ENCODE data around the gene PBRM1. TPM values are rescaled to one million over a fixed set of nuclear protein-coding genes. Genes with fewer than 3 reads are reported as not detected.
A peak's percentile ranks its signal among the peaks of the same experiment; 100 is the strongest.
"Not testable (repeated sequence)": the region's sequence is repeated elsewhere in the genome, so short reads cannot be mapped to it uniquely, and the experiment has no call there.

Gene PBRM1
- total RNA-seq, 6 experiments from 2014 or later, result 17.1 to 36.4 (median 27.2) TPM

GRCh38 chr3:52529376-52530333 is 156.1 kb downstream of the PBRM1 start:
- no peak overlapping the region for H3K4me3 ChIP-seq
- ATAC-seq, result peak in 1 of 4 donors; percentile 4
- H3K4me1 ChIP-seq, result no peaks in the 10 kb centered on the region
- H3K36me3 ChIP-seq, result no peaks in the 10 kb centered on the region
- no peak overlapping the region for H3K27ac ChIP-seq
- DNase-seq, result peak in 2 of 3 donors; percentile 23 to 49
- intact Hi-C loops (cut with DNase I), result no loop called here
- H3K9me3 ChIP-seq, result no peaks in the 10 kb centered on the region
- no peaks in the 10 kb centered on the region for H3K27me3 ChIP-seq
- TF ChIP-seq POLR2A (IDR thresholded peaks at IDR 0.05) (no peak), CTCF (IDR thresholded peaks at IDR 0.05) (no peak)
- WGBS (ENCODE audit: insufficient coverage, low coverage, low lambda C conversion rate, missing lambda C conversion rate), result 95% methylated on average over 3 of the region's 12 CpGs

GRCh38 chr3:52528586-52529375 is 156.9 kb downstream of the PBRM1 start:
- DNase-seq (peak in 2 of 3 donors; percentile 16 to 47), ATAC-seq (no peak)
- no peak overlapping the region for H3K4me3 ChIP-seq
- H3K27me3 ChIP-seq, result no peaks in the 10 kb centered on the region
- H3K27ac ChIP-seq, result no peak overlapping the region
- no peaks in the 10 kb centered on the region for H3K4me1 ChIP-seq
- H3K36me3 ChIP-seq, result no peaks in the 10 kb centered on the region
- intact Hi-C loops (cut with DNase I), result no loop called here
- no peaks in the 10 kb centered on the region for H3K9me3 ChIP-seq
- 94% methylated on average over 7 of the region's 25 CpGs for WGBS (ENCODE audit: insufficient coverage, low coverage, low lambda C conversion rate, missing lambda C conversion rate)
- no peak for TF ChIP-seq CTCF (IDR thresholded peaks at IDR 0.05)
- no peak for TF ChIP-seq POLR2A (IDR thresholded peaks at IDR 0.05)

- no peak for ATAC-seq
- intact Hi-C loops (cut with DNase I), result no loop called here
- WGBS (ENCODE audit: insufficient coverage, low coverage, low lambda C conversion rate, missing lambda C conversion rate), result 93% methylated on average over 3 of the region's 18 CpGs
- no peak overlapping the region for H3K4me3 ChIP-seq
- no peaks in the 10 kb centered on the region for H3K9me3 ChIP-seq
- TF ChIP-seq CTCF (IDR thresholded peaks at IDR 0.05) (no peak), POLR2A (IDR thresholded peaks at IDR 0.05) (no peak)
- DNase-seq, result peak in 1 of 3 donors; percentile 16
- H3K27ac ChIP-seq, result no peak overlapping the region
- no peaks in the 10 kb centered on the region for H3K4me1 ChIP-seq
- no peaks in the 10 kb centered on the region for H3K27me3 ChIP-seq
- no peaks in the 10 kb centered on the region for H3K36me3 ChIP-seq
These were observed 157.8 kb downstream of the PBRM1 start for GRCh38 chr3:52527732-52528585.

- no peaks in the 10 kb centered on the region for H3K9me3 ChIP-seq
- DNase-seq (peak; percentile 21 to 55 (median 44)), ATAC-seq (peak in 3 of 4 donors; percentile 1 to 32 (median 22))
- H3K4me1 ChIP-seq, result no peaks in the 10 kb centered on the region
- WGBS (ENCODE audit: insufficient coverage, low coverage, low lambda C conversion rate, missing lambda C conversion rate), result 87% methylated on average over 3 of the region's 14 CpGs
- TF ChIP-seq POLR2A (IDR thresholded peaks at IDR 0.05) (no peak), CTCF (IDR thresholded peaks at IDR 0.05) (no peak)
- intact Hi-C loops (cut with DNase I), result no loop called here
- no peak overlapping the region for H3K4me3 ChIP-seq
- H3K27me3 ChIP-seq, result no peaks in the 10 kb centered on the region
- H3K36me3 ChIP-seq, result no peaks in the 10 kb centered on the region
- no peak overlapping the region for H3K27ac ChIP-seq
These were observed 158.5 kb downstream of the PBRM1 start for GRCh38 chr3:52527039-52527731.

GRCh38 chr3:52526671-52527038 is 159.1 kb downstream of the PBRM1 start:
- ATAC-seq; H3K27ac ChIP-seq; H3K9me3 ChIP-seq; intact Hi-C loops (cut with DNase I); H3K4me1 ChIP-seq; DNase-seq; H3K27me3 ChIP-seq; H3K4me3 ChIP-seq; H3K36me3 ChIP-seq: not testable (repeated sequence)
- 86% methylated on average over 5 of the region's 5 CpGs for WGBS (ENCODE audit: insufficient coverage, low coverage, low lambda C conversion rate, missing lambda C conversion rate)
